Activated T-cell treated with anti-CD3 and anti-CD28 coated beads for 4 hours (primary cell): Measurements from ENCODE around the gene COL9A1.
"Not testable (repeated sequence)": the region's sequence is repeated elsewhere in the genome, so short reads cannot be mapped to it uniquely, and the experiment has no call there.

Source experiments
- DNase-seq: peaks from one replicate; pipeline ENCODE4 v3.0.0-alpha.2; 2020

Gene COL9A1

GRCh38 chr6:70303034-70303525 is at the start of gene COL9A1:
Gene COL9A1, minus strand, starts transcription at chr6:70303084. Its CDS starts 160 bp downstream, at chr6:70302924.
- no peak for DNase-seq

- DNase-seq, result no peak
Observed at GRCh38 chr6:70351461-70351860, 48.6 kb upstream of the COL9A1 start.

GRCh38 chr6:70345619-70346018 is 42.7 kb upstream of the COL9A1 start:
- no peak for DNase-seq

GRCh38 chr6:70343313-70343712 is 40.4 kb upstream of the COL9A1 start:
- DNase-seq, result no peak

GRCh38 chr6:70339810-70340209 is 36.9 kb upstream of the COL9A1 start:
- not testable (repeated sequence) for DNase-seq

GRCh38 chr6:70338775-70339174 is 35.9 kb upstream of the COL9A1 start:
- no peak for DNase-seq

GRCh38 chr6:70337743-70338105 is 34.8 kb upstream of the COL9A1 start:
- no peak for DNase-seq

GRCh38 chr6:70336996-70337742 is 34.3 kb upstream of the COL9A1 start:
- no peak for DNase-seq

GRCh38 chr6:70327036-70327435 is 24.2 kb upstream of the COL9A1 start:
- DNase-seq, result no peak

- DNase-seq, result no peak
Observed at GRCh38 chr6:70325009-70325408, 22.1 kb upstream of the COL9A1 start.

- DNase-seq, result not testable (repeated sequence)
Observed at GRCh38 chr6:70317799-70318198, 14.9 kb upstream of the COL9A1 start.

GRCh38 chr6:70315079-70315751 is 12.3 kb upstream of the COL9A1 start:
- DNase-seq, result no peak

- no peak for DNase-seq
Observed at GRCh38 chr6:70314296-70314695, 11.4 kb upstream of the COL9A1 start.

- DNase-seq, result no peak
Observed at GRCh38 chr6:70312165-70312745, 9.4 kb upstream of the COL9A1 start.

GRCh38 chr6:70310063-70310694 is 7.3 kb upstream of the COL9A1 start:
- DNase-seq, result no peak

GRCh38 chr6:70309243-70309642 is 6.4 kb upstream of the COL9A1 start:
- DNase-seq, result no peak

GRCh38 chr6:70308142-70308541 is 5.3 kb upstream of the COL9A1 start:
- DNase-seq, result not testable (repeated sequence)

GRCh38 chr6:70307008-70307407 is 4.1 kb upstream of the COL9A1 start:
- DNase-seq, result no peak

- DNase-seq, result no peak
Observed at GRCh38 chr6:70304616-70305015, 1.7 kb upstream of the COL9A1 start.

GRCh38 chr6:70299456-70299855 is 3.4 kb downstream of the COL9A1 start:
- no peak for DNase-seq

- no peak for DNase-seq
Observed at GRCh38 chr6:70298068-70298467, 4.8 kb downstream of the COL9A1 start.

- DNase-seq, result no peak
Observed at GRCh38 chr6:70292193-70292592, 10.7 kb downstream of the COL9A1 start.

GRCh38 chr6:70289299-70289698 is 13.6 kb downstream of the COL9A1 start:
- no peak for DNase-seq

- no peak for DNase-seq
Observed at GRCh38 chr6:70286905-70287304, 16.0 kb downstream of the COL9A1 start.
